Stimulated activated memory B cell treated with anti-CD40 and anti-IgM and Interleukin-4, amounts not matched to agents 10 μg/mL and 1 μg/mL and 100 μg/mL, for 72 hours (primary cell): ENCODE results near the gene ITM2B.
"Not testable (repeated sequence)": the region's sequence is repeated elsewhere in the genome, so short reads cannot be mapped to it uniquely, and the experiment has no call there.

Experiments
- ATAC-seq: fragments of 150-1000 bp; cut with Tn5 transposase; 2 replicates; pipeline ENCODE4 v1.10.0; 2021
- H3K27ac Mint-ChIP-seq: one replicate; pipeline ENCODE4 v1.8.0; 2022; ENCODE audit warnings: mild to moderate bottlenecking, mixed read lengths
- H3K27me3 Mint-ChIP-seq: one replicate; pipeline ENCODE4 v1.8.0; 2022; ENCODE audit warnings: mixed read lengths
- H3K36me3 Mint-ChIP-seq: one replicate; pipeline ENCODE4 v1.8.0; 2022; ENCODE audit warnings: mixed read lengths
- H3K4me1 Mint-ChIP-seq: one replicate; pipeline ENCODE4 v1.8.0; 2022; ENCODE audit warnings: mixed read lengths
- H3K4me3 Mint-ChIP-seq: one replicate; pipeline ENCODE4 v1.8.0; 2022; ENCODE audit warnings: mild to moderate bottlenecking, moderate library complexity, mixed read lengths
- H3K9me3 Mint-ChIP-seq: one replicate; pipeline ENCODE4 v1.8.0; 2022; ENCODE audit warnings: mixed read lengths

Gene ITM2B

DNA sequence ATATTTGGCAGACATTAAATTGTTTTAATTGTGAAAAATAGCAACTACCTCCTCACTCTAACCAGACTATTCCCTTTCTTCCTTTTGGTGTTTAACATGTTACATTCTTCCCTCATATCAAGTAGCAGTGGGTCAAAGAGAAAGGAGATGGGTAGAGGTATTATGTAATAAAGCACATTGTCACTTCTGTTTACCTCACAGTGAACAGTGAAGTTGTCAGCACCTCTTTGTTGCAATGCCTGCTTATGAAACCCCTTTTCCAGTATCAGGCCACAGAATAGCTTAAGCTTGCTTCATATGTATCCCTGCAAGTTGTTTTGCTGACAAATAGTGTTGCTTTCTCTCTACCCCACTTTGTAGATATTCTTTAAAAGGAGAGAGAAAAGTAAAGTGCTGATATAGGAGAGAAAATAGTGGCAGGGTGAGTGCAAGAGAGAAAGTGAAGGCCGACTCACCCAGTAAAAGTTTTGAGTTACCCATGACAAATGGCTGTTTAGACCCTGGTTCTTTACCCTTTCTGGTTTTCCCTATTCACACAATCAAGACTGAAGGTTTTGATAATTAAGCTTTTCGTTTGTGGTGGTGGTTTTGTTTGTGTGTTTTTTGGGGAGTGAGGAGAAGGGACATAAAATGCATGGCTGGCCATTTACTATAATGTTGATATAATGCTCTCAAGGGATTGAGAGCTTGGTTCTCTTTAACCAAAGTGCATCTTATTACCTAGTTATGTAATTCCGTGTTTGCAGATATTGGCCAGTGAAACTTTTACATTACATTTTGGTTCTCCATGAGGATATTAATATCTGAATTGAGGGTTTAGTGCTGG is 3.7 kb downstream of the ITM2B start:
- H3K36me3 Mint-ChIP-seq, result no peaks in the 10 kb centered on the region
- no peaks in the 10 kb centered on the region for H3K9me3 Mint-ChIP-seq
- ATAC-seq, result no peak
- H3K4me1 Mint-ChIP-seq, result peaks cover 39% of the 10 kb centered on the region
- no peak overlapping the region for H3K4me3 Mint-ChIP-seq
- no peaks in the 10 kb centered on the region for H3K27me3 Mint-ChIP-seq
- peak overlapping the region; percentile 12 for H3K27ac Mint-ChIP-seq

DNA sequence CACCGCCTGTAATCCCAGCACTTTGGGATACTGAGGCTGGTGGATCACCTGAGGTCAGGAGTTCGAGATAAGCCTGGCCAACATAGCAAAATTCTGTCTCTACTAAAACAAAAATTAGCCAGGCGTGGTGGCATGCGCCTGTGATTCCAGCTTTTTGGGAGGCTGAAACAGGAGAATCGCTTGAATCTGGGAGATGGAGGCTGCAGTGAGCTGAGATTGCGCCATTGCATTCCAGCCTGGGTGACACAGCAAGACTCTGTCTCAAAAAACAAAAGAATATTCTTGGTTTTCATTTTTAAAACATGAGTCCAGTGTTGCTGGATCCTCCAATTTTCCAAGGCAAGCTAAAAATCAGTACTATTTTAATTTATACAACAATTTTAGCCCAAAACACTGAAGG is 6.4 kb downstream of the ITM2B start:
- not testable (repeated sequence) for H3K4me3 Mint-ChIP-seq, H3K9me3 Mint-ChIP-seq, ATAC-seq, H3K36me3 Mint-ChIP-seq, H3K27ac Mint-ChIP-seq, H3K27me3 Mint-ChIP-seq
- peaks cover 44% of the 10 kb centered on the region for H3K4me1 Mint-ChIP-seq

DNA sequence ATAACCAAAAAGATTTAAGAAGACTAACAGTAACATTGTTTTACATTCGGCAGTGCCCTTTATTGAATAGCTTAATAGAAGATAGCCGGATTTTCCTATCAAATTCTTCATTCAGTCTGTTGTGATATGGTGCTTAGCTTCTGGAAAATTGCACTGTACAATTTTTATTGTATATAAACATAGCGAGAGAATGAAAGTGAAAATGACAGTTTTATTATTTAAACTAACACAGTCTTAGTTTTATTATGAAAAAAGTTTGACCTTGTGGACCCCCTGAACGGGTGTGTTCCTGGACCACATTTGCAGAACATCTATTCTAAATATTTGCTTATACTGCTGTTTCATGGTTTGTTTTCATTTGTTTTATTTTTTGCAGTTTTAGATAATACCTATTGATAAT is 8.6 kb downstream of the ITM2B start:
- Mint-ChIP-seq H3K4me3 (no peak overlapping the region), H3K9me3 (no peaks in the 10 kb centered on the region), H3K27ac (no peak overlapping the region), H3K27me3 (no peaks in the 10 kb centered on the region), H3K4me1 (peaks cover 31% of the 10 kb centered on the region), H3K36me3 (peaks cover 8% of the 10 kb centered on the region)
- ATAC-seq, result no peak

DNA sequence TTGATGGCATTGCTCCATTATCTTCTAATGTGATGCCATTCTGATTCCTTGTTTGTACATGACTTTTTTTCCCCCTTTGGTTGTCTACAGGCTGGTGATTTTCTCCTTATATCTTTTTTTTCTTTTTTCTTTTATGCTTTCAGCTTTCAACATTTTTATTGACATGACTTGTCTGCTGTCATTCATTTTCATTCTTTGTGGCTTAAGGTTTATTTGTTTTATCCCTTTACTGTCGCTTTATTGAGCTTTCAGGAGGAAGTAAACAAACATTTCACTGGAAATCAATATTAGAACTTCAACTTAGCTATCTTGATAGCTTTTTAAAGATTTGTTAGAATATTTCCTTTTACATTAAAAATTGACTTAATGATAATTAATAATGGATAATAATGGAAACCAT is 9.7 kb downstream of the ITM2B start:
- Mint-ChIP-seq H3K27ac (no peak overlapping the region), H3K36me3 (peaks cover 8% of the 10 kb centered on the region), H3K4me1 (peaks cover 22% of the 10 kb centered on the region), H3K4me3 (no peak overlapping the region), H3K27me3 (no peaks in the 10 kb centered on the region), H3K9me3 (no peaks in the 10 kb centered on the region)
- ATAC-seq, result no peak

DNA sequence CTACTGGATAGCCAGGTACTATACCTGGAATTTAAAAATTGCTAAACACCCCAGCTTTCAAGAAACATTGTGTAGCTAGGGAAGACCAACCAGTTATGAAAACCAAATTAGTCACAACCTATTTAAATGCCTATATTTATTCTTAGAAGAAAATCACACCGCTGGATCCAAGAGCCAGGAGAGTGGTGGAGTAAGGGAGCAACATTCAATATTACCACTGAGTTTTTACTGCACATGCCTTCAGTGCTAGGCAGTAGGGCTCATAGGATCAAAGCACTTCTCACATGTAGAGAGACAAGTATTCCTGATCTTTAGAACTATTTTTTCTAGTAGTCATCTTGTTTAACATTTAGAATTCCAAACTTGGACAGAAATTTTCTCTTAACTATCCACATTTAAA is 11.2 kb downstream of the ITM2B start:
- Mint-ChIP-seq H3K27ac (no peak overlapping the region), H3K4me1 (peaks cover 22% of the 10 kb centered on the region)

DNA sequence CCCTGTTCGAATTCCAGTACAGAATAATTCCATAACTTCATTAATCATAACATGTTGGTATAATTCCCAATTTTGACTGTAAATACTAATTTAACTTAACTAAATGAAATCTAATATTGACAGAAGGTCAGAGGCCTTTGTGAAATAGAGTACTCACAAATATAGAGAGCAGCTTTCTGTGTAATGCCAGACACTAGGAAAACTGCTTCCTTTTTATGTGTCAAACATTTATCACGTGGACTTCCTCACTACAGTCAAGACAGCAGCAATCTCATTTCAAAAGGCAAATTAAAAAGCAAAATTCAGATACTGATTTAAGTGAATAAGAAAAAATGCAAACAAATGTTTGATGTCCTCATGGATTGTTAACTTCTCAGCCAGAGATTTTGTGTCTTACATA is 13.1 kb downstream of the ITM2B start:
- Mint-ChIP-seq H3K4me1 (peaks cover 20% of the 10 kb centered on the region), H3K4me3 (no peak overlapping the region), H3K9me3 (no peaks in the 10 kb centered on the region), H3K36me3 (peaks cover 8% of the 10 kb centered on the region), H3K27ac (no peak overlapping the region), H3K27me3 (no peaks in the 10 kb centered on the region)
- ATAC-seq, result no peak

More for the DNA sequence above, 11.2 kb downstream of the ITM2B start:
- no peaks in the 10 kb centered on the region for H3K9me3 Mint-ChIP-seq
- no peak overlapping the region for H3K4me3 Mint-ChIP-seq
- ATAC-seq, result no peak
- peaks cover 8% of the 10 kb centered on the region for H3K36me3 Mint-ChIP-seq
- no peaks in the 10 kb centered on the region for H3K27me3 Mint-ChIP-seq

DNA sequence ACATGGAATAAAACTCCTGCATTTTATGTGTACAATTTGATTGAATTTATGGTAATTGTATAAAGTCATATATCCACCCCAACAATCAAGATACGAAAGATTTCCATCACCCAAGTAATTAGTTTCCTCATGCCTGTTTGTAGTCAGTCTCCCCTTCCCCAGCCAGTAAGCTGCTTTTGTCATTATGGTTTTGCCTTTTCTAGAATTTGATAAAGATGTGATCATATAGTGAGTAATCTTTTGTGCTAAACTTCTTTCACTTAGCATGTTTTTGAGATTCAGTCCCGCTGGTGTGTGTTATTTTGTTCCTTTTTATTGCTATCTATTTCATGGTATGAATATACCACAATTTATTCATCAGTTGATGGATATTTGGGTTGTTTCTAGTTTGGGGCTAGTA is 16.0 kb downstream of the ITM2B start:
- no peaks in the 10 kb centered on the region for H3K9me3 Mint-ChIP-seq
- peaks cover 6% of the 10 kb centered on the region for H3K4me1 Mint-ChIP-seq
- no peaks in the 10 kb centered on the region for H3K27me3 Mint-ChIP-seq
- no peak for ATAC-seq
- H3K27ac Mint-ChIP-seq, result no peak overlapping the region
- H3K36me3 Mint-ChIP-seq, result peaks cover 4% of the 10 kb centered on the region
- H3K4me3 Mint-ChIP-seq, result no peak overlapping the region

DNA sequence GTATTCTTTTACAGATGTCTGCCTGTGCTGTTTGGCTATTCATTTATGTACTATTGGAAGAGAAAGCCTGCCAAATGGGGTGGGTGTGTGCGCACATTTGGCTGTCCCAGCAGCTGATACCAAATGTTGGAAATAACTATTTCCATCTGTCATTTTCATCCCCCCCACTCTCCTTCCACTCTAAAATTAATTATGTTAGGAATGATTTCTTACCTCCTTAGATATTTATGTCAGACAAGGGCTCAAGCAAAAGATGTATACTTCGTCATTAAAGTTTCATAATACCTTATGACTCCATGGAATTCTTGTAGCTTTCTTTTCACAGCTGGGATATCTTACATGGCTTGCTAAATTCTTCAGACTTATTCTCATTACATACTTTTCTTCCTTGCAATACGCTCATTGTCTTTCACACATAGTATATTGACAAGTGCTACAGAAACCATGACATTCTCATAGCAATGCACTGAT is 18.6 kb downstream of the ITM2B start:
- H3K27me3 Mint-ChIP-seq, result no peaks in the 10 kb centered on the region
- H3K36me3 Mint-ChIP-seq, result peaks cover 23% of the 10 kb centered on the region
- ATAC-seq, result no peak
- H3K4me3 Mint-ChIP-seq, result no peak overlapping the region
- H3K27ac Mint-ChIP-seq, result no peak overlapping the region
- H3K9me3 Mint-ChIP-seq, result no peaks in the 10 kb centered on the region
- H3K4me1 Mint-ChIP-seq, result peaks cover 3% of the 10 kb centered on the region

DNA sequence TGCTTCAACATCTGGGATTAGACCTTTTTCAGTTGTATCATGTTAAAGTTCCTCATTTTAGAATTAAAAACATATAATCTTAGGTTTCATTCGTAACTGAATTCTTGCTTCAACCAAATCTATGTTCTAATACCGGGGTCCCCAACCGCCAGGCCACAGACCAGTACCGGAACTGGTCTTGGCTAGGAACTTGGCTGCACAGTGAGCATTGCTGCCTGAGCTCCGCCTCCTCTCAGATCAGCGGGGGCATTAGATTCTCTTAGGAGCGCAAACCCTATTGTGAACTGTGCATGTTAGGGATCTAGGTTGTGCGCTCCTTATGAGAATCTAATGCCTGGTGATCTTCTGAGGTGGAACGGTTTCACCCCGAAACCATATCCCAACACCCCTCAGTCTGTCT is 19.2 kb downstream of the ITM2B start:
- Mint-ChIP-seq H3K36me3 (peaks cover 27% of the 10 kb centered on the region), H3K27ac (no peak overlapping the region), H3K27me3 (no peaks in the 10 kb centered on the region), H3K4me1 (peaks cover 4% of the 10 kb centered on the region), H3K9me3 (no peaks in the 10 kb centered on the region), H3K4me3 (no peak overlapping the region)
- ATAC-seq, result no peak

DNA sequence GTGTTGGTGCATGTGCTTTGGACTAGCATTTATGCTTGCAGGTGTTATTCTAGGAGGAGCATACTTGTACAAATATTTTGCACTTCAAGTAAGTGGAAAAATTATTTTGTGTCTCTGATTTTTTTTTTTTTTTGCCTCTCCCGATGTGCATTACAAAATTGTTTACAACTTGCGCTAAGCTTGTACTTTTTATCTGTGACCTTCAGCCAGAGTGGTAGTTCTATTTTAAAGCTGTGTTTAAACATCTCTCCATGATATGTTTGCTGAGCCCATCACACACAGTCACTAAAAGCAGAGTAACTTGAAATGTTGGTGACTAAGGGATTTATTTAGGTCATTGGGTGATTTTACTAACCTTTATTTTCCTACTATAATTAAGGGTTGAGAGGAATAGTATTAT is 20.8 kb downstream of the ITM2B start:
- Mint-ChIP-seq H3K4me1 (peaks cover 4% of the 10 kb centered on the region), H3K36me3 (peaks cover 35% of the 10 kb centered on the region), H3K9me3 (no peaks in the 10 kb centered on the region), H3K27ac (no peak overlapping the region), H3K27me3 (no peaks in the 10 kb centered on the region), H3K4me3 (no peak overlapping the region)
- ATAC-seq, result no peak

DNA sequence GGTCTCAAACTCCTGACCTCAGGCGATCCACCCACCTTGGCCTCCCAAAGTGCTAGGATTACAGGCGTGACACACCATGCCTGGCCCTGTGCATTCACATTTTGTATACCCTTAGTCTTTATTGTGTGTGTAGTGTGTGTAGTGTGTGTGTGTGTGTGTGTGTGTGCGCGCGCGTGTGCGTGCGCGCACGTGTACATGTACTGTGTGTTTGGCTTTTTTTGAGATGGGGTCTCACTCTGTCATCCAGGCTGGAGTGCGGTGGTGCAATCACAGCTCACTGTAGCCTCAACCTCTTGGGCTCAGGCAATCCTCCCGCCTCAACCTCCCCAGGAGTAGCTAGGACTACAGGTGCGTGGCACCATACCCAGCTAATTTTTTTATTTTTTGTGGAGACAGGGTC is 22.1 kb downstream of the ITM2B start:
- H3K9me3 Mint-ChIP-seq, result no peaks in the 10 kb centered on the region
- peaks cover 4% of the 10 kb centered on the region for H3K4me1 Mint-ChIP-seq
- peaks cover 47% of the 10 kb centered on the region for H3K36me3 Mint-ChIP-seq

DNA sequence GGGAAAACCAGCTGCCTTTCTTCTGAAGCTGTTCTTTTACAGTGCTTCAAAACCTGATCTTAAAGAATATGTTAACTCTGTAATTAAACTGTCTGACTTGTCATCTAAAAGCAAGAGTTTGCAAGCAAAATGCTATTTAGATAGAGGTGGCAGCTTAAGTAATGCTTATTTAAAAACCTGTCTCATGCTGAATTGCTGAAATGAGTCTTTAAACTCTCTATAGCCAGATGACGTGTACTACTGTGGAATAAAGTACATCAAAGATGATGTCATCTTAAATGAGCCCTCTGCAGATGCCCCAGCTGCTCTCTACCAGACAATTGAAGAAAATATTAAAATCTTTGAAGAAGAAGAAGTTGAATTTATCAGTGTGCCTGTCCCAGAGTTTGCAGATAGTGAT is 22.9 kb downstream of the ITM2B start:
- Mint-ChIP-seq H3K27ac (no peak overlapping the region), H3K36me3 (peaks cover 56% of the 10 kb centered on the region), H3K9me3 (no peaks in the 10 kb centered on the region), H3K4me3 (no peak overlapping the region), H3K4me1 (peaks cover 4% of the 10 kb centered on the region), H3K27me3 (no peaks in the 10 kb centered on the region)
- no peak for ATAC-seq

More for the DNA sequence above, 22.1 kb downstream of the ITM2B start:
- Mint-ChIP-seq H3K4me3 (no peak overlapping the region), H3K27me3 (no peaks in the 10 kb centered on the region), H3K27ac (no peak overlapping the region)
- ATAC-seq, result no peak

DNA sequence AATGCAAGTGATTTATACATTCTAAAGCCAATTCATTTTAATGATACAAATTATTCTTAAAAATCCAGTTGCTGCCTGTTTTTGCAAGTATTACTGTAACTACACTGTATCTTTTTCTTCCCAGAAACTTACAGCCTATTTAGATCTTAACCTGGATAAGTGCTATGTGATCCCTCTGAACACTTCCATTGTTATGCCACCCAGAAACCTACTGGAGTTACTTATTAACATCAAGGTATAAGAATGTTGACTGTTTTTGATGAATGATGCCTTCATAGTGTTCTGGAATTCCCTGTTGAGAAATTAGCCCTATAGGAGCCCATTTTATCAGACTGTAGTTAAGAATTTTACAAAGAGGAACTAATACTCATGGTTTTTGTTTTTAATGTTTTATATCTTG is 25.0 kb downstream of the ITM2B start:
- ATAC-seq, result no peak
- Mint-ChIP-seq H3K27ac (no peak overlapping the region), H3K4me3 (no peak overlapping the region), H3K36me3 (peaks cover 68% of the 10 kb centered on the region), H3K27me3 (no peaks in the 10 kb centered on the region), H3K4me1 (peaks cover 12% of the 10 kb centered on the region), H3K9me3 (no peaks in the 10 kb centered on the region)

DNA sequence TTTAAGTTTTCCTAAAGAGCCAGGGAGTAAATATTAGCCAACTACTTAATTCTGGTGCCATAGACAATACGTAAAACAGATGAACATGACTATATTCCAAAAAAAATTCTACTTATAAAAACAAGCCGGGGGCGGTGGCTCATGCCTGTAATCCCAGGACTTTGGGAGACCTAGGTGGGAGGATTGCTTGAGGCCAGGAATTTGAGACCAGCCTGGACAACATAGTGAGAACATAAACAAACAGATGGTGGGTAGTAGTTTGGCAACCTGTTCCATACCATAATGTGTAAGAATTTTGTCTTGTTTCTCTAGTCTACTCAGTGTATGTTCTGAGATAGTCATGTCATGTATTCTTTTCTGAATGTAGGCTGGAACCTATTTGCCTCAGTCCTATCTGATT is 25.4 kb downstream of the ITM2B start:
- H3K36me3 Mint-ChIP-seq, result peaks cover 68% of the 10 kb centered on the region

DNA sequence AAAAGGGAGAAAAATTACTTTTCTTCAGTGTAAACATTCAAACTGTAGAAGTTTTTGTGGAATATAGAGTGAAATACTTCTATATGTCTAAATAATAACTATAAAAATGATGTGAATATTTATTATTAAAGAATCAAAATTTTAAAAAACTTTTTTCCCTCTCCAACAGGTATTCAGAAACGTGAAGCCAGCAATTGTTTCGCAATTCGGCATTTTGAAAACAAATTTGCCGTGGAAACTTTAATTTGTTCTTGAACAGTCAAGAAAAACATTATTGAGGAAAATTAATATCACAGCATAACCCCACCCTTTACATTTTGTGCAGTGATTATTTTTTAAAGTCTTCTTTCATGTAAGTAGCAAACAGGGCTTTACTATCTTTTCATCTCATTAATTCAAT is 28.0 kb downstream of the ITM2B start:
- Mint-ChIP-seq H3K27ac (no peak overlapping the region), H3K27me3 (no peaks in the 10 kb centered on the region), H3K4me1 (peaks cover 41% of the 10 kb centered on the region), H3K4me3 (no peak overlapping the region), H3K9me3 (no peaks in the 10 kb centered on the region), H3K36me3 (peaks cover 52% of the 10 kb centered on the region)
- no peak for ATAC-seq

More for the DNA sequence above, 25.4 kb downstream of the ITM2B start:
- Mint-ChIP-seq H3K27ac (no peak overlapping the region), H3K9me3 (no peaks in the 10 kb centered on the region), H3K4me3 (no peak overlapping the region), H3K4me1 (peaks cover 17% of the 10 kb centered on the region), H3K27me3 (no peaks in the 10 kb centered on the region)
- ATAC-seq, result no peak

DNA sequence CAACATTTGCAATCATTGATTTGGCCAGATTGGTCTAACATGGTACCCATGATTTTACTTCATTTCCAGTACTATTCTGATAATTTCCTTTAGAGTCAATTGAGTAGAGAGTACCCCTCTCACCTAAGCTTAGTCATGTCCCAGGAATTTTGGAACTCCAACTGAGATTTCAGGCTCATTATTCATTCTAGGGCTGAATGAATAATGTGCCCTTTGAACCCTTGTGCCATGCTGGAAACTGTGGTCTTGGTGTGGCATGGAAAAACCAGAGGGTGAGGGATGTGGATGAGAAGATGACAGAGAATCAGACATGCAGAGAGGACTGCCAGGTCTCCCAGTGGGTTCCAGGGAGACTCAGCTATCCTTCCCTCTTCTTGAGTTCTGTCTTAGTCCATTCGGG is 30.2 kb downstream of the ITM2B start:
- H3K27ac Mint-ChIP-seq, result peak overlapping the region; percentile 44
- H3K36me3 Mint-ChIP-seq, result peaks cover 37% of the 10 kb centered on the region
- ATAC-seq, result no peak
- H3K27me3 Mint-ChIP-seq, result no peaks in the 10 kb centered on the region
- no peaks in the 10 kb centered on the region for H3K9me3 Mint-ChIP-seq
- H3K4me1 Mint-ChIP-seq, result peaks cover 47% of the 10 kb centered on the region
- H3K4me3 Mint-ChIP-seq, result no peak overlapping the region
